Measurements from ENCODE around the gene N4BP2.
"Not testable (repeated sequence)": the region's sequence is repeated elsewhere in the genome, so short reads cannot be mapped to it uniquely, and the experiment has no call there.

N4BP2 gene

GRCh38 chr4:40130401-40131036, 73.9 kb downstream of the N4BP2 start:
- ChIA-PET CTCF (interaction anchor here (1.3 kb wide), 1 partner anchor 10 kb away, joined by 4 read pairs; no protein-coding TSS in a partner anchor), POLR2A (interaction anchor here (0.6 kb wide), 1 partner anchor 416 kb away, joined by 3 read pairs; no protein-coding TSS in a partner anchor)
- Histone ChIP-seq H3K27ac (ENCODE audit: insufficient read depth in 1 of 2, low read depth in 1 of 2, low read length in 2 of 2, poor library complexity in 1 of 2, severe bottlenecking in 2 of 2) (no peak overlapping the region), H3K4me1 (ENCODE audit: control extremely low read depth in 1 of 4, control insufficient read depth in 4 of 4, insufficient read depth in 4 of 4, low read length in 3 of 4) (no peaks in the 10 kb centered on the region), H3K27me3 (replicated peaks in 2 of 5; ENCODE audit: control insufficient read depth in 4 of 5, insufficient read depth in 5 of 5, low read length in 4 of 5) (no peaks in the 10 kb centered on the region), H3K36me3 (ENCODE audit: control insufficient read depth in 4 of 4, insufficient read depth in 4 of 4, low read length in 3 of 4) (peaks cover 7 to 33% (median 7%) of the 10 kb centered on the region in 4 experiments), H3K4me3 (ENCODE audit: control insufficient read depth in 1 of 7, extremely low read depth in 1 of 7, insufficient read depth in 4 of 7, low read depth in 2 of 7, low read length in 6 of 7) (no peak overlapping the region), H3K9me3 (ENCODE audit: control extremely low read depth in 1 of 5, control insufficient read depth in 4 of 5, insufficient read depth in 2 of 5, low read depth in 1 of 5, low read length in 4 of 5) (no peaks in the 10 kb centered on the region)
- no peak for DNase-seq

DNA sequence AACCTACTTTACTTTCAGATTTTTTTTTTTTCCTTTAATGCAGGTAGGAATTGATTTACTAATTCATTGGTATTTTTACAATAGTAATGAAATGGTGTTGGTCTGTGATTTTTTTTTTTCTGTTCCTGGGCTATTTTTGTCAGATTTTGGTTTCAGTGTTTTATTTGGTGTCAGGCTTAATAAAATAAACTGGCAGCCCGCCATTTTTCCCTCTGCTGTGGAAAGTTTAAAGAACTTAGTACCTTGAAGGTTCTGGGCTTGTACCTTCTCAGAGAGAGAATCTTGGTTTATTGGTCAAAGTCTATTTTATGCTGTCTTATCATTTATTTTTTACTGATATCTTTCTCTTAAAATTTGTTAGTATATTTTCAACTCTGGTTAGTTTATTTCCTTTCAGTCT, 76.2 kb downstream of the N4BP2 start:
- POLR2A ChIA-PET, result interaction anchor here (0.7 kb wide), 1 partner anchor 51 kb away, joined by 5 read pairs; no protein-coding TSS in a partner anchor
- Histone ChIP-seq H3K4me1 (ENCODE audit: control extremely low read depth in 1 of 4, control insufficient read depth in 4 of 4, insufficient read depth in 4 of 4, low read length in 3 of 4) (no peaks in the 10 kb centered on the region), H3K4me3 (ENCODE audit: control insufficient read depth in 1 of 7, extremely low read depth in 1 of 7, insufficient read depth in 4 of 7, low read depth in 2 of 7, low read length in 6 of 7) (no peak overlapping the region), H3K9me3 (ENCODE audit: control extremely low read depth in 1 of 5, control insufficient read depth in 4 of 5, insufficient read depth in 2 of 5, low read depth in 1 of 5, low read length in 4 of 5) (peaks cover 0 to 3% (median 0%) of the 10 kb centered on the region in 5 experiments), H3K27ac (ENCODE audit: insufficient read depth in 1 of 2, low read depth in 1 of 2, low read length in 2 of 2, poor library complexity in 1 of 2, severe bottlenecking in 2 of 2) (no peak overlapping the region), H3K27me3 (replicated peaks in 2 of 5; ENCODE audit: control insufficient read depth in 4 of 5, insufficient read depth in 5 of 5, low read length in 4 of 5) (no peaks in the 10 kb centered on the region), H3K36me3 (ENCODE audit: control insufficient read depth in 4 of 4, insufficient read depth in 4 of 4, low read length in 3 of 4) (peaks cover 4 to 41% (median 15%) of the 10 kb centered on the region in 4 experiments)
- CTCF ChIA-PET, result interaction anchor here (0.7 kb wide), 1 partner anchor 11 kb away, joined by 3 read pairs; no protein-coding TSS in a partner anchor
- DNase-seq, result no peak
- no CpG with 5 or more reads among the region's 1 CpG for WGBS (ENCODE audit: insufficient coverage)

GRCh38 chr4:40134206-40134917, 77.7 kb downstream of the N4BP2 start:
- no peak overlapping the region for H3K27ac ChIP-seq (ENCODE audit: insufficient read depth in 1 of 2, low read depth in 1 of 2, low read length in 2 of 2, poor library complexity in 1 of 2, severe bottlenecking in 2 of 2)
- H3K9me3 ChIP-seq (ENCODE audit: control extremely low read depth in 1 of 5, control insufficient read depth in 4 of 5, insufficient read depth in 2 of 5, low read depth in 1 of 5, low read length in 4 of 5), result peaks cover 0 to 3% (median 0%) of the 10 kb centered on the region in 5 experiments
- H3K4me3 ChIP-seq (ENCODE audit: control insufficient read depth in 1 of 7, extremely low read depth in 1 of 7, insufficient read depth in 4 of 7, low read depth in 2 of 7, low read length in 6 of 7), result no peak overlapping the region
- no CpG with 5 or more reads among the region's 1 CpG for WGBS (ENCODE audit: insufficient coverage)
- ChIA-PET CTCF (no interaction called here), POLR2A (no interaction called here)
- no peak for DNase-seq
- no peaks in the 10 kb centered on the region for H3K27me3 ChIP-seq (replicated peaks in 2 of 5; ENCODE audit: control insufficient read depth in 4 of 5, insufficient read depth in 5 of 5, low read length in 4 of 5)
- no peaks in the 10 kb centered on the region for H3K4me1 ChIP-seq (ENCODE audit: control extremely low read depth in 1 of 4, control insufficient read depth in 4 of 4, insufficient read depth in 4 of 4, low read length in 3 of 4)
- H3K36me3 ChIP-seq (ENCODE audit: control insufficient read depth in 4 of 4, insufficient read depth in 4 of 4, low read length in 3 of 4), result peaks cover 2 to 41% (median 18%) of the 10 kb centered on the region in 4 experiments

DNA sequence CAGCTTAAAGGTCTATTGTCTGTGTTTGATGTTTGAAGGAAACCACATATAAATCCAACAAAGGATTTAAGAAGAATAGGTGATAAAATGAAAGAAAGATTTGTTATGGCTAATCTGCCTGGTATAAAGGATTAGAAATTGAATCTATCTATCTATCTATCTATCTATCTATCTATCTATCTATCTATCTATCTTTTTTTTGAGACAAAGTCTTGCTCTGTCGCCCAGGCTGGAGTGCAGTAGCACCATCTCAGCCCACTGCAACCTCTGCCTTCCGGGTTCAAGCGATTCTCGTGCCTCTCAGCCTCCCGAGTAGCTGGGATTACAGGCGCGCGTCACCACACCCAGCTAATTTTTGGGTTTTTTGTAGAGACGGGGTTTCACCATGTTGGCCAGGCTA, 79.6 kb downstream of the N4BP2 start:
- H3K4me3 ChIP-seq (ENCODE audit: control insufficient read depth in 1 of 7, extremely low read depth in 1 of 7, insufficient read depth in 4 of 7, low read depth in 2 of 7, low read length in 6 of 7); H3K27ac ChIP-seq (ENCODE audit: insufficient read depth in 1 of 2, low read depth in 1 of 2, low read length in 2 of 2, poor library complexity in 1 of 2, severe bottlenecking in 2 of 2); H3K4me1 ChIP-seq (ENCODE audit: control extremely low read depth in 1 of 4, control insufficient read depth in 4 of 4, insufficient read depth in 4 of 4, low read length in 3 of 4); DNase-seq; H3K27me3 ChIP-seq (replicated peaks in 2 of 5; ENCODE audit: control insufficient read depth in 4 of 5, insufficient read depth in 5 of 5, low read length in 4 of 5); H3K9me3 ChIP-seq (ENCODE audit: control extremely low read depth in 1 of 5, control insufficient read depth in 4 of 5, insufficient read depth in 2 of 5, low read depth in 1 of 5, low read length in 4 of 5): not testable (repeated sequence)
- WGBS (ENCODE audit: insufficient coverage), result 92% methylated on average over 7 of the region's 9 CpGs
- H3K36me3 ChIP-seq (ENCODE audit: control insufficient read depth in 4 of 4, insufficient read depth in 4 of 4, low read length in 3 of 4), result peaks cover 2 to 39% (median 18%) of the 10 kb centered on the region in 4 experiments
- ChIA-PET CTCF (interaction anchor here (1.5 kb wide), 1 partner anchor 189 kb away, joined by 5 read pairs; no protein-coding TSS in a partner anchor), POLR2A (interaction anchor here (0.6 kb wide), 1 partner anchor 185 kb away, joined by 3 read pairs; no protein-coding TSS in a partner anchor)

GRCh38 chr4:40140196-40140595, 83.5 kb downstream of the N4BP2 start:
- Histone ChIP-seq H3K36me3 (ENCODE audit: control insufficient read depth in 4 of 4, insufficient read depth in 4 of 4, low read length in 3 of 4) (peaks cover 12 to 51% (median 25%) of the 10 kb centered on the region in 4 experiments), H3K4me3 (ENCODE audit: control insufficient read depth in 1 of 7, extremely low read depth in 1 of 7, insufficient read depth in 4 of 7, low read depth in 2 of 7, low read length in 6 of 7) (no peak overlapping the region), H3K27ac (ENCODE audit: insufficient read depth in 1 of 2, low read depth in 1 of 2, low read length in 2 of 2, poor library complexity in 1 of 2, severe bottlenecking in 2 of 2) (no peak overlapping the region), H3K4me1 (ENCODE audit: control extremely low read depth in 1 of 4, control insufficient read depth in 4 of 4, insufficient read depth in 4 of 4, low read length in 3 of 4) (no peaks in the 10 kb centered on the region), H3K9me3 (ENCODE audit: control extremely low read depth in 1 of 5, control insufficient read depth in 4 of 5, insufficient read depth in 2 of 5, low read depth in 1 of 5, low read length in 4 of 5) (peaks cover 0 to 3% (median 0%) of the 10 kb centered on the region in 5 experiments), H3K27me3 (replicated peaks in 2 of 5; ENCODE audit: control insufficient read depth in 4 of 5, insufficient read depth in 5 of 5, low read length in 4 of 5) (no peaks in the 10 kb centered on the region)
- DNase-seq, result no peak
- ChIA-PET POLR2A (no interaction called here), CTCF (interaction anchor here (1.9 kb wide), 1 partner anchor 9 kb away, joined by 6 read pairs; no protein-coding TSS in a partner anchor)

DNA sequence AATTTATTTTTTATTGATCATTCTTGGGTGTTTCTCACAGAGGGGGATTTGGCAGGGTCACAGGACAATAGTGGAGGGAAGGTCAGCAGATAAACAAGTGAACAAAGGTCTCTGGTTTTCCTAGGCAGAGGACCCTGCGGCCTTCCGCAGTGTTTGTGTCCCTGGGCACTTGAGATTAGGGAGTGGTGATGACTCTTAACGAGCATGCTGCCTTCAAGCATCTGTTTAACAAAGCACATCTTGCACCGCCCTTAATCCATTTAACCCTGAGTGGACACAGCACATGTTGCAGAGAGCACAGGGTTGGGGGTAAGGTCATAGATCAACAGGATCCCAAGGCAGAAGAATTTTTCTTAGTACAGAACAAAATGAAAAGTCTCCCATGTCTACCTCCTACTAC, 83.9 kb downstream of the N4BP2 start:
- peaks cover 12 to 51% (median 25%) of the 10 kb centered on the region in 4 experiments for H3K36me3 ChIP-seq (ENCODE audit: control insufficient read depth in 4 of 4, insufficient read depth in 4 of 4, low read length in 3 of 4)
- H3K27me3 ChIP-seq (replicated peaks in 2 of 5; ENCODE audit: control insufficient read depth in 4 of 5, insufficient read depth in 5 of 5, low read length in 4 of 5); CTCF ChIA-PET; POLR2A ChIA-PET; H3K4me1 ChIP-seq (ENCODE audit: control extremely low read depth in 1 of 4, control insufficient read depth in 4 of 4, insufficient read depth in 4 of 4, low read length in 3 of 4); H3K4me3 ChIP-seq (ENCODE audit: control insufficient read depth in 1 of 7, extremely low read depth in 1 of 7, insufficient read depth in 4 of 7, low read depth in 2 of 7, low read length in 6 of 7); H3K9me3 ChIP-seq (ENCODE audit: control extremely low read depth in 1 of 5, control insufficient read depth in 4 of 5, insufficient read depth in 2 of 5, low read depth in 1 of 5, low read length in 4 of 5); DNase-seq; H3K27ac ChIP-seq (ENCODE audit: insufficient read depth in 1 of 2, low read depth in 1 of 2, low read length in 2 of 2, poor library complexity in 1 of 2, severe bottlenecking in 2 of 2): not testable (repeated sequence)
- WGBS (ENCODE audit: insufficient coverage), result no CpG with 5 or more reads among the region's 4 CpGs

DNA sequence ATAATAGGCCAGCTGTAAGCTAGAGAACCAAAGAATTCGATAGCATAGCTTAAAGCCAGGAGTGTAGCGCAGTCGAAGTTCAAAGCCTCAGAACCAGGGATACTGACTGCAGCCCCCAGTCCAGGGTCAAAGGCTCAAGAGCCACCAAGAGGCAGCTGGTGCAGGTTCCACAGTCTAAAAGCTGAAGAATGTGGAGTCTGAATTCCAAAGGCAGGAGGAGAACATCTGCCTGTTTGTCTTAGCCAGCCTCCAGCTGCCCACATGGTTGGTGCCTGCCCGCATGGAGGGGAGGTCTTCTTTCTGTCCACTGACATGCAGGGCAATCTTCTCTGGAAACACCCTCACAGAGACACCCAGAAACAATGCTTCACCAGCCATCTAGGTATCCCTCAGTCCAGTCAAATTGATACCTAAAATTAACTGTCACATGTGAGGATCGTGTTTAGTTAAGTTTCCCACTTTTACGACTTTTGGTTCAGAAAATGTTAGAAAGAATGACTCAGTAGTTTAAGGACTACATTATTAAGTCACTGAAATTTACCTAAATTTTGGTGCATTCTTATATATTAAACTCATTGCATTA, 87.4 kb downstream of the N4BP2 start:
- H3K27ac ChIP-seq (ENCODE audit: insufficient read depth in 1 of 2, low read depth in 1 of 2, low read length in 2 of 2, poor library complexity in 1 of 2, severe bottlenecking in 2 of 2), result no peak overlapping the region
- H3K9me3 ChIP-seq (ENCODE audit: control extremely low read depth in 1 of 5, control insufficient read depth in 4 of 5, insufficient read depth in 2 of 5, low read depth in 1 of 5, low read length in 4 of 5), result no peaks in the 10 kb centered on the region
- peaks cover 12 to 33% (median 17%) of the 10 kb centered on the region in 4 experiments for H3K36me3 ChIP-seq (ENCODE audit: control insufficient read depth in 4 of 4, insufficient read depth in 4 of 4, low read length in 3 of 4)
- H3K27me3 ChIP-seq (replicated peaks in 2 of 5; ENCODE audit: control insufficient read depth in 4 of 5, insufficient read depth in 5 of 5, low read length in 4 of 5), result no peaks in the 10 kb centered on the region
- POLR2A ChIA-PET, result no interaction called here
- no peaks in the 10 kb centered on the region for H3K4me1 ChIP-seq (ENCODE audit: control extremely low read depth in 1 of 4, control insufficient read depth in 4 of 4, insufficient read depth in 4 of 4, low read length in 3 of 4)
- 100% methylated on average over 4 of the region's 6 CpGs for WGBS (ENCODE audit: insufficient coverage)
- CTCF ChIA-PET, result interaction anchor here (0.7 to 1.4 kb wide), 3 partner anchors 12 to 181 kb away, joined by 3 to 5 read pairs (median 3); no protein-coding TSS in a partner anchor
- no peak for DNase-seq
- H3K4me3 ChIP-seq (ENCODE audit: control insufficient read depth in 1 of 7, extremely low read depth in 1 of 7, insufficient read depth in 4 of 7, low read depth in 2 of 7, low read length in 6 of 7), result no peak overlapping the region
